ENCODE measurements around the gene NR3C1. TPM values are rescaled to one million over a fixed set of nuclear protein-coding genes. Genes with fewer than 3 reads are reported as not detected.

Gene NR3C1
- total RNA-seq, 2 experiments from 2014 or later: 52.7 to 55.6 TPM

DNA sequence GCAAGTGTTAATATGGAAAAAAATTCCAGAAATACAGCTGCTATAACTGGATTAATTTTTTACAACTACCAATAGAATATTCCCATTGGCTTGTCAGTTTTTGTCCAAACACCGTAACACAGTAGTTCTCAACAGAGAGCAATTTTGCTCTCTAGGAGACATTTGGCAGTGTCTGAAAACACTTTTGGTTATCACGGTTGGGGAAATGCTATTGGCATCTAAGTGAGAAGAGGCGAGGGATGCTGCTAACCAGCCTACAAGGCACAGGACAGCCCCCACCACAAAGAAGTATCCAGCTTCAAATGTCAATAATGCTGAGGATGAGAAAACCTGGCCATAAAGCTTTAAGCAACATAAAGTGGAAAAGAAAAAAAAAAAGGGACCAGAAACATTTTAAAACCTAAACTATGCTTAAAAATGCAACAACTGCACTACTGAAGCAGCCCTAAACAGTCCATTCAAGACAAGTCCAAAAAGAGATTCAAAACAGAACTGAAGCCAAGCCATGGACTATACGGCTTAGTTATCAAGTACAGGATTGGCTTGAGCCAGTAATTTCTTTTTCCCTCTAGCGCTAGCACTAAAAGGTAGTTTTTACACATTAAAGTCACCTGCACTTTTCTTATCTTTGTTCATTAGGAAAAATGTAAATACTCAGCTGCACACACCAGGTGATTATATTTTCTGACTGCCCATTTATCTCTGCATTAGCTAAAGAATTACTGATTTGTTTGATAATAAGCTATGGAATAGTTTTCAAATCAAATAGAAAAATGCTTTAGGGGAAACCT lies 83.9 kb downstream of the NR3C1 start:
- Mint-ChIP-seq H3K27me3 (no peaks in the 10 kb centered on the region), H3K27ac (no peak overlapping the region), H3K4me1 (ENCODE audit: low read depth) (peaks cover 68% of the 10 kb centered on the region), H3K9me3 (no peaks in the 10 kb centered on the region), H3K36me3 (ENCODE audit: low read depth) (peaks cover 16% of the 10 kb centered on the region), H3K4me3 (no peak overlapping the region)
- ChIA-PET CTCF (interaction anchor here (0.9 to 1.4 kb wide), 3 partner anchors 26 to 431 kb away, joined by 3 read pairs; no protein-coding TSS in a partner anchor), POLR2A (no interaction called here)
- ATAC-seq: no peak
- no peak for DNase-seq
- intact Hi-C loops (cut with micrococcal nuclease): no loop called here
- no peak for TF ChIP-seq CTCF (IDR thresholded peaks at IDR 0.05)

GRCh38 chr5:143318833-143319232 lies 84.7 kb downstream of the NR3C1 start:
- ChIA-PET CTCF (interaction anchor here (0.9 kb wide), 1 partner anchor 26 kb away, joined by 3 read pairs; no protein-coding TSS in a partner anchor), POLR2A (no interaction called here)
- Mint-ChIP-seq H3K4me1 (ENCODE audit: low read depth) (peaks cover 66% of the 10 kb centered on the region), H3K4me3 (no peak overlapping the region), H3K36me3 (ENCODE audit: low read depth) (peaks cover 14% of the 10 kb centered on the region), H3K27ac (no peak overlapping the region), H3K9me3 (no peaks in the 10 kb centered on the region), H3K27me3 (no peaks in the 10 kb centered on the region)
- intact Hi-C loops (cut with micrococcal nuclease): no loop called here
- ATAC-seq (no peak), DNase-seq (no peak)
- no peak for TF ChIP-seq CTCF (IDR thresholded peaks at IDR 0.05)

DNA sequence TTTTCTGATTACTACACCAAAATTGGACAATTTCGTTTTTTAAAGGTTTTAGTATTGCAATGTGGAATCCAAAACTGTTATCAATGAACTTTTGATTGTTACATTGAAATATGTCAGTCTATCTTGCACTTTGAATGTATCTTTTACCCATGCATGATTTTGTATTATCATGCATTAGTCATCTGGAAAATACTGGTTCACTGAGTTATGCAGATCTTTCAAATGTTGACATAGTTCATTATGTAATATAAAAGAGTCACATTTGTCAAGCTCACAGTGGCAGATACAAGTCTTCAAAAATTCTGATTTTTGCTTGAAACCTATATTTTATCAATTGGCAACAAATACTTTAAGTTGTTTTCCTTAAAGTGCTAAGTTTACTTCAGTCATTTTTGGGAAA lies 85.2 kb downstream of the NR3C1 start:
- ChIA-PET POLR2A (no interaction called here), CTCF (no interaction called here)
- TF ChIP-seq CTCF (IDR thresholded peaks at IDR 0.05): no peak
- H3K27me3 Mint-ChIP-seq: no peaks in the 10 kb centered on the region
- no peaks in the 10 kb centered on the region for H3K9me3 Mint-ChIP-seq
- peaks cover 66% of the 10 kb centered on the region for H3K4me1 Mint-ChIP-seq (ENCODE audit: low read depth)
- H3K27ac Mint-ChIP-seq: no peak overlapping the region
- H3K36me3 Mint-ChIP-seq (ENCODE audit: low read depth): peaks cover 17% of the 10 kb centered on the region
- H3K4me3 Mint-ChIP-seq: no peak overlapping the region
- intact Hi-C loops (cut with micrococcal nuclease): no loop called here
- DNase-seq (no peak), ATAC-seq (no peak)

DNA sequence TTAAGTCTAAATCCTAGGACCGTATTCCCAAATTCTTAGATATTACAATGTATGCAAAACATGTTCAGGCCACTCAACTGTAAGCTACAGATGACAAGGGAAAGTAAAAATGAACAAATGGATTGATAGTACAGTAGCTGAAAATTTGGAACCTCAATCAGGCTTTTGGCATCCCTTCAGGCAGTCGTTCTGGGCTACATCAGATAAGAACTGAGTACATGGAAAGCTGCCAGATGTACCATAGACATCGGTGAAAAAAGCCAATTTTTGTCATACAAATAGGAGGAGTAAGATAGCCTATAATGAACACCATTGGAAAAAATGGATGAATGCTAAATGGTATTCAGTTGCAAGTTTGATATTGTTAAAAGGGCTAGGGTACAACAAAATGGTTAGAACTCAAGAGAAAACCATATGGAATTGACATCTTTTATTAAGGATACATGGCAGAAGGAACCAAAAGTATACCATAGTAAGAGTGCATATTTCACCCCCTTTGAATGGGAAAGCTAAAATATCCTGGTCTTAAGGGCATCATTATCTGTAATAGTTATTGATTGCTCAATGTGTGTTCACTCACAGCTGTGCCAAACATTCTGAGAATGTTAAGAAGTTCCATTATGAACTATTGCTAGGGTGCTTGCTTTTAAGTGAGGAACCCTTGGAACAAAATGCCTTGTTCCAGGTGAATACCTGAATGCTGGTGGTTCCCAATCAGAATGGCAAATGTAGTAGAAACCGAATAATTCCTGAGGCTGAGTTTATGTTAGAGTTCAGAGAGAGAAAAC lies 86.4 kb downstream of the NR3C1 start:
- Mint-ChIP-seq H3K27me3 (no peaks in the 10 kb centered on the region), H3K4me1 (ENCODE audit: low read depth) (peaks cover 61% of the 10 kb centered on the region), H3K9me3 (no peaks in the 10 kb centered on the region), H3K36me3 (ENCODE audit: low read depth) (peaks cover 20% of the 10 kb centered on the region), H3K27ac (no peak overlapping the region), H3K4me3 (no peak overlapping the region)
- ATAC-seq: no peak
- CTCF ChIA-PET: no interaction called here
- intact Hi-C loops (cut with micrococcal nuclease): no loop called here
- POLR2A ChIA-PET: no interaction called here
- no peak for DNase-seq
- no peak for TF ChIP-seq CTCF (IDR thresholded peaks at IDR 0.05)

- peaks cover 27% of the 10 kb centered on the region for H3K36me3 Mint-ChIP-seq (ENCODE audit: low read depth)
- TF ChIP-seq CTCF (IDR thresholded peaks at IDR 0.05): no peak
- H3K9me3 Mint-ChIP-seq: no peaks in the 10 kb centered on the region
- no peak for ATAC-seq
- ChIA-PET POLR2A (no interaction called here), CTCF (no interaction called here)
- no peak overlapping the region for H3K27ac Mint-ChIP-seq
- peaks cover 59% of the 10 kb centered on the region for H3K4me1 Mint-ChIP-seq (ENCODE audit: low read depth)
- H3K27me3 Mint-ChIP-seq: no peaks in the 10 kb centered on the region
- intact Hi-C loops (cut with micrococcal nuclease): no loop called here
- H3K4me3 Mint-ChIP-seq: no peak overlapping the region
- no peak for DNase-seq
Observed at GRCh38 chr5:143316337-143316736, 87.1 kb downstream of the NR3C1 start.
